ENCODE results near the gene INSRR. TPM values are rescaled to one million over a fixed set of nuclear protein-coding genes. Genes with fewer than 3 reads are reported as not detected.

INSRR gene
- total RNA-seq, 1 donor from 2014 or later, result not detected

DNA sequence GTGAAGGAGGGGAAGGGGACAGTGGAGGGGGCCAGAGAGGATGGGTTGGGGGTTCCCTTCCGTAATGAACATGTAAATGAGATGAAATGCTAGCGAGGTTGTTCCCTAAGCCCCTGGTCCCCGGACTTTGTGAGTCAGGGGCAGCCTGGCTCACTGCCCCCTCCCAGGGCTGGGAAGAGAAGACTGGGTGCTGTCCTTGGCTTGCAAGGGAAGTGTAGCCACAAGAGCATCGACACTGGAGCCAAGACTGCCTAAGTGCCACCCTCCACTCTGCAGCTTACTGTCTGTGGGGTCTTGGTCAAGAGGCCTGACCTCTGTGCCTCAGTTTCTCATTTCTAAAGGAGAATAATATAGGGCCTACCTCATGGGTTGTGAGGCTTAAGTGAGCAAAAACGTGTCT is 35.1 kb upstream of the INSRR start:
- intact Hi-C loops (cut with micrococcal nuclease), result loop anchor here (5.0 kb wide), 2 partner anchors 33 to 82 kb away; no protein-coding TSS in a partner anchor
- H3K36me3 Mint-ChIP-seq (ENCODE audit: low read depth), result no peaks in the 10 kb centered on the region
- no peak overlapping the region for H3K4me3 Mint-ChIP-seq
- peaks cover 69% of the 10 kb centered on the region for H3K27me3 Mint-ChIP-seq
- no peak overlapping the region for H3K27ac Mint-ChIP-seq
- DNase-seq (no peak), ATAC-seq (ENCODE audit: low read depth) (no peak)
- peaks cover 9% of the 10 kb centered on the region for H3K4me1 Mint-ChIP-seq
- no peaks in the 10 kb centered on the region for H3K9me3 Mint-ChIP-seq
- POLR2A ChIA-PET, result no interaction called here
- TF ChIP-seq, protein P1, sequence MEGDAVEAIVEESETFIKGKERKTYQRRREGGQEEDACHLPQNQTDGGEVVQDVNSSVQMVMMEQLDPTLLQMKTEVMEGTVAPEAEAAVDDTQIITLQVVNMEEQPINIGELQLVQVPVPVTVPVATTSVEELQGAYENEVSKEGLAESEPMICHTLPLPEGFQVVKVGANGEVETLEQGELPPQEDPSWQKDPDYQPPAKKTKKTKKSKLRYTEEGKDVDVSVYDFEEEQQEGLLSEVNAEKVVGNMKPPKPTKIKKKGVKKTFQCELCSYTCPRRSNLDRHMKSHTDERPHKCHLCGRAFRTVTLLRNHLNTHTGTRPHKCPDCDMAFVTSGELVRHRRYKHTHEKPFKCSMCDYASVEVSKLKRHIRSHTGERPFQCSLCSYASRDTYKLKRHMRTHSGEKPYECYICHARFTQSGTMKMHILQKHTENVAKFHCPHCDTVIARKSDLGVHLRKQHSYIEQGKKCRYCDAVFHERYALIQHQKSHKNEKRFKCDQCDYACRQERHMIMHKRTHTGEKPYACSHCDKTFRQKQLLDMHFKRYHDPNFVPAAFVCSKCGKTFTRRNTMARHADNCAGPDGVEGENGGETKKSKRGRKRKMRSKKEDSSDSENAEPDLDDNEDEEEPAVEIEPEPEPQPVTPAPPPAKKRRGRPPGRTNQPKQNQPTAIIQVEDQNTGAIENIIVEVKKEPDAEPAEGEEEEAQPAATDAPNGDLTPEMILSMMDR (IDR thresholded peaks at IDR 0.05), result no peak
- CTCF ChIA-PET, result no interaction called here

DNA sequence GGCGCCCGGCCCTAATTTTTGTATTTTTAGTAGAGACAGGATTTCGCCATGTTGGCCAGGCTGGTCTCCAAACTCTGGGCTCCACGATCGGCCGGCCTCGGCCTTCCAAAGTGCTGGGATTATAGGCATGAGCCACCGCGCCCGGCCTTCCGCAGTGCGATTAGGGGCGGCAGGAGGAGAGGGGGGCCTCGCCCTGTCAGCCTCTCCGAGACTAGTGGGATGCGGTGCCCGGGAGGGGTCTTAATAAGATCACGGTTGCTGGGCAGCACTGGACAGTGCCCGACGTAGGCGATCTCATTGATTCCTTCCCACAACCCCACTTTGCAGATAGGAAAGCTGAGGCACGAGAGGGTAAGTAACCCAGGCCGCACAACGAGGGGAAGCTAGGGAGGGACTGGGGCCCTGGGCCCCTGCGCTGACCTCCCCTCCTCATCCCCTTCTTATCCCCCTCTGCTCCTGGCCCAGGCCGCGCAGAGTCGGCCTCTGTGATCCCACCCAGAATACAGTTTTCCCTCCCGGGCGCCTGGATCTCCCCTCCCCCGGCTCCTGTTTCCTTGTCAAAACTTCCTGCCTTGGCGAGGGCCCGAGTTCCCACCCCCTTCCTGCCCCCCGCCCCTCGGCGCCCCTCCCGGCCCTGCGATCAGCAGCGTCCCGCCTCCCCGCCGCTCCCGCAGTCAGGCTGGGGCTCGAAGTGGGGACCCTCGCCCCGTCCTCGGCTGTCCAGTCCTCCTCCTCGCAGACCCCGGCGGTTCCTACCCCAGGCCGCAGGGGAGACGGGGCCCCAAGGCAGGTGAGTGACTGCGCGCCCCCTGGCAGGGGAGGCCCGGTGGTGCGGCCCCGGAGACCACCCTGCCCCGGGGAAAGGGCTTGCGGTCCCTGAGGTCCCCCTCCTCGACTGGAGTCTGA is 34.4 kb upstream of the INSRR start, which contains the start of gene PEAR1:
PEAR1 (plus strand) TSS at position 671 of the 906 bp plus-strand sequence. CDS start 10,209 bp downstream, outside the sequence.
- no peaks in the 10 kb centered on the region for H3K9me3 Mint-ChIP-seq
- H3K27me3 Mint-ChIP-seq, result peaks cover 69% of the 10 kb centered on the region
- peak within 1 kb of the TSS; percentile 61 for H3K4me3 Mint-ChIP-seq
- TF ChIP-seq, protein P1 (IDR thresholded peaks at IDR 0.05), result no peak
- no peak for ATAC-seq (ENCODE audit: low read depth)
- intact Hi-C loops (cut with micrococcal nuclease), result loop anchor here (5.0 kb wide), 2 partner anchors 34 to 81 kb away; no protein-coding TSS in a partner anchor
- H3K27ac Mint-ChIP-seq, result no peak within 1 kb of the TSS
- ChIA-PET CTCF (interaction anchor here (1.6 kb wide), 1 partner anchor 167 kb away, joined by 5 read pairs; no protein-coding TSS in a partner anchor), POLR2A (no interaction called here)
- H3K36me3 Mint-ChIP-seq (ENCODE audit: low read depth), result no peaks in the 10 kb centered on the region
- peaks cover 9% of the 10 kb centered on the region for H3K4me1 Mint-ChIP-seq
- no peak for DNase-seq

DNA sequence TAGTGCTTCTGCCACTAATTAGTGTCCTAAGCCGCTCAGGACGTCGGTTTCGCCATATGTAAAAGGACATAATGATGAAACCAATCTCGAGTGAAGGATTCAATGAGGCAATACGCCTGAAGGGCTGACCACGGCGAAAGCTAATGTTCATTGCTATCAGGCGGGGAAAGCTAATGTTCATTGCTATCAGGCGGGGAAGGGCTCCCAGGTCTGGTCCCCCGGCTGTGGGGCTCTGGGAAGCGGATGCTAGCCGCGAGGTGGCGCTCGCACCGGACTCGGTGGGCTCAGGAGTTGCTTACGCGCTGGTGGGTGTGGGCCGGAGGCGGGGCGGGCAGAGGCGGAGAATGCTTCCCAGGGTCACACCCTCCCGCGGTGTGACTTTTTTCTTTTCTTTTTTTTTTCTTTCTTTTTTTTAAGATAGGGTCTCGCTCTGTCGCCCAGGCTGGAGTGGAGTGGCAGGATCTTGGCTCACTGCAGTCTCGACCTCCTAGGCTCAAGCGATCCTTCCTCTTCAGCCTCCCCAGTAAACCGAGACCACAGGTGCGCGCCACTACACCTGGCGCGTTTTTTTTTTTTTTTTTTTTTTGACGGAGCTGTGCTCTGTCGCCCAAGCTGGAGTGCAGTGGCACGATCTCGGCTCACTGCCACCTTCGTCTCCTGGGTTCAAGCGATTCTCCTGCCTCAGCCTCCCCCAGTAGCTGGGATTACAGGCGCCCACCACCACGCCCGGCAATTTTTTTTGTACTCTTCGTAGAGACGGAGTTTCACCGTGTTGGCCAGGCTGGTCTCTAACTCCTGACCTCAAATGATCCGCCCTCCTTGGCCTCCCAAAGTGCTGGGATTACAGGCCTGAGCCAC is 33.5 kb upstream of the INSRR start:
- DNase-seq (peak; percentile 70), ATAC-seq (ENCODE audit: low read depth) (peak; percentile 90)
- intact Hi-C loops (cut with micrococcal nuclease), result loop anchor here (5.0 kb wide), 2 partner anchors 35 to 80 kb away; no protein-coding TSS in a partner anchor
- Mint-ChIP-seq H3K36me3 (ENCODE audit: low read depth) (no peaks in the 10 kb centered on the region), H3K27me3 (peaks cover 64% of the 10 kb centered on the region), H3K4me1 (peaks cover 9% of the 10 kb centered on the region), H3K9me3 (no peaks in the 10 kb centered on the region), H3K4me3 (peak overlapping the region; percentile 61), H3K27ac (no peak overlapping the region)
- ChIA-PET POLR2A (no interaction called here), CTCF (interaction anchor here (0.6 to 4.2 kb wide), 3 partner anchors 11 to 203 kb away, joined by 3 to 53 read pairs (median 5); no protein-coding TSS in a partner anchor)
- TF ChIP-seq, protein P1 (IDR thresholded peaks at IDR 0.05), result peak; percentile 32

DNA sequence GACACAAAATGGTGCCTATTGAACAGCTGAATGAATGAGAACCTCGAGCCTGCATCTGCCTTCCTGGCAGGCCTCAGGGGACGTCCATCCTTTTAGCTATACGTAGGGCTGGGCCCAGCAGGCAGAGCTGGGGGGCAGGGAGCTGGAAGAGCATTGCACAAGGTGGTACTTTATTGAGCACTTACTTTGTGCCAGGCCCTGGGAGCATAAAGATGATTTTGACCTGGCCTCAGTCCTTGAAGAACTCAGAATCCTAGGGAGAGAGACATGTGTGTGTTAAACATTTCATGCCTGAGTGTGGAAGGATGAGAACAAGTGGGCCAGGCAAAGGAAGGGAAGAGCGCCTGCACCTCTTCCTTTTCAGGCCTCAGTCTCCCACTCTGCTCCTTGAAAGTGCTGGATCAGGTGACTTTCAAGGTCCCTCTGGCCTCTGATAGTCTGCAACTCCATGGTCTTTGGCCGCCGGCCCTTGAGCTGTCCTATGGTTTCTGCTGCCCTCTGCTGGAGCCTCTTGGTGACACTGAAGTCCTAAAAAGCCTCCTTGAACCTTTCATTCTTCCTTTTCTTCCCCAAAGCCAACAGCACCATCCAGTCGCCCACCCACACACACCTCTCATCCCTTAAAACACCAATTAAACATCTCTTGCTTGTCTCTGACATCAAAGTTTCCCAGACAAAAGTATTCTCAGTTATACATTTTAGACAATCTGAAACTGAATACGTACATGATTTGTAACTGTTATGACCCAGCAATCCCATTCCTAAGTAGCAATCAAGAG is 31.1 kb upstream of the INSRR start:
- intact Hi-C loops (cut with micrococcal nuclease), result loop anchor here (1.0 to 5.0 kb wide), 7 partner anchors 37 to 265 kb away; partner anchors contain the start of genes ISG20L2 and METTL25B
- Mint-ChIP-seq H3K4me1 (peaks cover 9% of the 10 kb centered on the region), H3K4me3 (no peak overlapping the region), H3K27ac (no peak overlapping the region), H3K9me3 (no peaks in the 10 kb centered on the region), H3K36me3 (ENCODE audit: low read depth) (no peaks in the 10 kb centered on the region), H3K27me3 (peaks cover 57% of the 10 kb centered on the region)
- ATAC-seq (ENCODE audit: low read depth), result peak; percentile 36
- ChIA-PET POLR2A (interaction anchor here (0.6 kb wide), 1 partner anchor 518 kb away, joined by 3 read pairs; no protein-coding TSS in a partner anchor), CTCF (interaction anchor here (0.8 to 4.2 kb wide), 18 partner anchors 9 to 270 kb away, joined by 3 to 53 read pairs (median 5); partner anchors contain the start of gene NTRK1)
- TF ChIP-seq, protein P1 (IDR thresholded peaks at IDR 0.05), result no peak
- peak; percentile 47 for DNase-seq

Data from activated B cell treated with CpG ODN at 0.5 μM for 24 hours (primary cell).